HG03060 (cell line): ENCODE data around the gene ANKRD49.

Experiments used
- ATAC-seq: cut with Tn5 transposase; IDR thresholded peaks from one replicate; pipeline ENCODE4 v1.9.1; 2021; ENCODE audit warnings: low read depth, moderate number of reproducible peaks; ENCODE audit not compliant: unreplicated experiment

Gene ANKRD49, protein sequence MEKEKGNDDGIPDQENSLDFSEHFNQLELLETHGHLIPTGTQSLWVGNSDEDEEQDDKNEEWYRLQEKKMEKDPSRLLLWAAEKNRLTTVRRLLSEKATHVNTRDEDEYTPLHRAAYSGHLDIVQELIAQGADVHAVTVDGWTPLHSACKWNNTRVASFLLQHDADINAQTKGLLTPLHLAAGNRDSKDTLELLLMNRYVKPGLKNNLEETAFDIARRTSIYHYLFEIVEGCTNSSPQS

DNA sequence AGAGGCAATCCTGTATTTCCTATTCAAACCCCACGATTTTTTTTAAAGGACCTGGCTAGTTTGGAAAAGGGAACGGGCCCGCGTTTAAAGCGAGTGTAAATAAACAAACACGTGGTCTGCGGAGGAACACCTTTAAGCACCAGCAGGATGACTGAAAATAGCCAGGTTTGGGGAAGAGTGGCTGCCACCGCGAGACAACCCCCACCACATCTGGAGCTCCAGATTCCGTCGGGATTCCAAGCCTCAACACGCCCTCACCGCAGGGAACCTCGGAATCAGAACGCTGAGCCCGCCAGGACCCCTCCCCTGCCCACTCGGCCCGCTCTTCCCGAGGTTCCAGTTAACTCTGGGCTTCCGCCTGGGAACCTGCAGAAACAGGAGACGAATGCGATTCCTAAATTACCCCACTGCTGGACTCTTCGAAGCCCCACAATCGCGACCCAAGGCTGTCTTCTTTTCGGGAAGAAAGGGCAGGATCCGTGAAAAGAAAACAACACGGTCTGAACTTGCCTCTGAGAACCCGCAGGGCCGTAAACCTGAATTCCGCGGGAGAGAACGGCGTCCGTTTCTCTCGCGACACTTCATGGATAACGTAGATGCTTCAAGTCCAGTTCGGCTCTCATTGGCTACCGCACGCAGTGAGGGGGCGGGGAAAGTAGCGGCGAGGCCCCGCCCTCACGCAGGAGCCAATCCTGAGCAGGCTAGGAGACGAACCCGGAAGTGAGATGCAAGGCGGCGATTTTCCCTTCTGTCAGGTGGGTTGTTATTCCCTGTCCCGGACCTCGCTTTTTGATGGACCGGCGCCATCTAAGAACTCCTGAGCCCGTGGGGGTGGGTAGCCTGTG lies at the start of gene ANKRD49, which contains the start of gene MRE11:
TSS of gene ANKRD49 (plus strand) at position 704 of the 845 bp plus-strand sequence. CDS start 2,710 bp downstream, outside the sequence.
TSS of gene MRE11 (minus strand) at position 564 of the 845 bp plus-strand sequence. CDS start 1,043 bp downstream, outside the sequence.
- ATAC-seq, result peak; percentile 98

DNA sequence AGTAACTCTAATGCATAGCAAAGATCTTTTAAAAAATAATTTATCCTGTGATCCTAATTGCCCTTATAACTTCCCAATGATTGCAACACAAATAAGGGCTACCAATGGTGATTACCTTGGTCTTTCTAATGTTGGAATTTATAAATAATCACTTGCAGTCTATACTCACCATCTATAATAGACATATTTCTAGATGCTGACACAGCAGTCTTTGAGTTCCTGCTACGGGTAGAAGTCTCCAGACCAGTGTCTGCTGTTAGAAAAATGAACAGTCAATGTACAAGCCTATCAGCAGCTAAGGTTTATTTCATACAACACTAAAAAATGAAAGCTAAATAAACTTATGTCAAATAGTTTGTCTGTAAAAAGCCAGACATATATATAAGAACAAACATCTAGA lies 48.1 kb upstream of the ANKRD49 start:
- no peak for ATAC-seq

DNA sequence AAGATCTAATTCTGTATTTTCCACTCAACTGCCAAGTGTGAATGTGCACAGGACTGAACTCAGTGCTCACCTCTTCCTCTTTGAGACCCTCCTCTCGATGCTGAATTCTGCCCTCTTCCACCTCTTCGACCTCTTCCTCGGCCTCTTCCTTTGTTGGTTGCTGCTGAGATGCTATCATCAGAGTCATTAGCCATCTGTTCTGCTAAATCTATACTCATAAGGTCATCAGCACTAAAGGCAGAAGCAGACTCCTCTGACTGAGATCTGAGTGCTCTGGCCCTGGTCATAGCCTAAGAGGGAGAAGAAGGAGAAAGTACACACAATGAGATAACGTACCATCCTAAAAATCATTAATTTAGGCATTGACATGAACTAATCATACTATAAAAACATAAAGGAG lies 46.6 kb upstream of the ANKRD49 start:
- no peak for ATAC-seq

DNA sequence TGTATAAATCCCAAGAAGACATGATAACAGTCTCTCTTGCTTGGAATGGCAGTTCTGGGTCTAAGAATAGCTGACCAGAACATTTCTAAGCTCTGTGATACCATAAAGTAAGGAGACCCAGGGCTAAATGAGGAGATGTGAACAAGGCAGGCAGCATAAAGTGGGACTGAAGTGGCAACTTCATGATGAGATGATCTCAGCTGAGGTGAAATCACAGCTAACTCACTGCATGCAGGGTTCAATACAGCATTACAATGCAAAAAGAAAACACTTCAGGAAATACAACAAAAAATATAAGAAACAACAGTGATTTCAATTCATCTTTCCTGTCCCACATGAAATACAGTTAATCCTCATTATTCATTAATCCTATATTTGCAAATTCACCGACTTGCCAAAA lies 44.8 kb upstream of the ANKRD49 start:
- ATAC-seq, result no peak

DNA sequence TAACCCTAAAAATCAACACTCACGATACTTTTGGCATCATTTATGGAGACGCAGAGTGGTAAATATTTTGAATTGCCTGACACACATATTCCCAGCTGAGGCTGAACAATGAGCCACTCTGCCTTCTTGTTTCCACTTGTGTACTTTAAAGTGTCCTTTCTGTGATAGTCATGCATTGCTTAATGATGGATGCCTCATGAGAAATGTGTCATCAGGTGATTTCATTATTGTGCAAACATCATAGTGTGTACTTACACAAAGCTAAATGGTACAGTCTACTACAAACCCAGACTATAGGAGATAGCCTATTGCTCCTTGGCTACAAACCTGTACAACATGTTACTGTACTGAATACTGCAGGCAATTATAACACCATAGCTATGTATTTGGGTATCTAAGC lies 44.3 kb upstream of the ANKRD49 start:
- no peak for ATAC-seq

DNA sequence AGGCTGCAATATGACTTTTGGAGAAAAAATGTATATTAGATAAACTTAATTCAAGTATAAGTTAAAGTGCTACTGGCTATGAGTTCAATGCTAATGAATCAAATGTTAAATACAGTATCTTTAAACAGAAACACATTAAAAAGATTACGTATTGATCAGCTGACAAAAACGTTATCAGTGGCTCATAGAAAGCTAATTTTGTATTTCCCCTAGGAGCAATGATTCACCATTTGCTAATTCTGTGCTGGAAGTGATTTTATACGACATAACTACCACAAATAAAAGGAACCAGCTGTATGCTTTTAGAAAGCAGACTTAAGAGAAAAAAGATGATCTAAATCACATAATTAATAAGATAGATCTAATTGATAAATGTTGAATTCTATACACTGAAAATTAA lies 43.7 kb upstream of the ANKRD49 start:
- no peak for ATAC-seq

DNA sequence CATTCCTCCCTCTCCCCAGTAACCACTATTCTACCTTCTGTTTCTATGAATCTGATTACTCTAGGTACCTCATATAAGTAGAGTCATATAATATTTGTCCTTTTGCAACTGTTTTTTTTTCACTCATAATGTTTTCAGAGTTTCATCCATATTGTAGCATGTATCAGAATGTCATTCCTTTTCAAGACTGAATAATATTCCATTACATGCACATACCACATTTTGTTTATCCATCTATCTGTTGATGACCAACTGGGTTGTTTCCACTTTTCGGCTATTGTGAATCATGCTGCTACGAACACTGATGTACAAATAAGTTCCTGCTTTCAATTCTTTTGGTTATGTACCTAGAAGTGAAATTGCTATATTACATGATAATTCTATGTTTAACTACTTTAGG lies 40.8 kb upstream of the ANKRD49 start:
- no peak for ATAC-seq

DNA sequence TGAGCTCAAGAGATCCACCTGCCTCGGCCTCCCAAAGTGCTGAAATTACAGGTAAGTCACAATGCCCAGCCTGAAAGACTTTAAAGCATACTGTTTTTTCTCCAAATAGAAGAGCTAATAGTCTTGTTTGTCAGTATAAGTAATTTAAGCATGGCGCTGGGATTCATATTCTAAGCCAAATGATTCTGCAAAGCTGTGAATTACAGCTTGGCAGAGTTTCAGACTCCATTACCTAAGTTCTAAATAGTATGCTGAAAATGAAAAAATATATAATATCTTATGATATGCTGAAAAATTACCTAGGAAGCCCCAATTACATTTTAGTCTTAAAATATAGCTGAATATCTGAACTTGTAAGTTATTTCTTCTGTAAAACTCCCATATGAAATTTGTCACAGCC lies 39.5 kb upstream of the ANKRD49 start:
- ATAC-seq, result no peak

DNA sequence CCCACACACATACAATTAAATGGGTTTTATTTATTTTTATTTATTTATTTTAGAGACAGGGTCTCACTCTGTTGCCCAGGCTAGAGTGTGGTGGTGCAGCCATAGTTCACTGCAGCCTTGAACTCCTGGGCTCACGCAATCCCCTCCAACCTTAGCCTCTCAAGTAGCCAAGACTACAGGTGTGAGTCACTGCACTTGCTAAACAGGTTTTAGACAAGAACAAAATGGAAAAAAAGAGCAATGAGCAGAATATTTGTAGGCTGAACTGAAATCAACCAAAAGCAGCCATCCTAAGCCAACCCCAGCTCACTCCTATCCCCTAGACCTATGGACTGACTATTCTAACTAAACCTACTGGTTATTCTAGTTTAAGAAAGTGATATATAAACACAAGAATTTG lies 37.9 kb upstream of the ANKRD49 start:
- no peak for ATAC-seq

DNA sequence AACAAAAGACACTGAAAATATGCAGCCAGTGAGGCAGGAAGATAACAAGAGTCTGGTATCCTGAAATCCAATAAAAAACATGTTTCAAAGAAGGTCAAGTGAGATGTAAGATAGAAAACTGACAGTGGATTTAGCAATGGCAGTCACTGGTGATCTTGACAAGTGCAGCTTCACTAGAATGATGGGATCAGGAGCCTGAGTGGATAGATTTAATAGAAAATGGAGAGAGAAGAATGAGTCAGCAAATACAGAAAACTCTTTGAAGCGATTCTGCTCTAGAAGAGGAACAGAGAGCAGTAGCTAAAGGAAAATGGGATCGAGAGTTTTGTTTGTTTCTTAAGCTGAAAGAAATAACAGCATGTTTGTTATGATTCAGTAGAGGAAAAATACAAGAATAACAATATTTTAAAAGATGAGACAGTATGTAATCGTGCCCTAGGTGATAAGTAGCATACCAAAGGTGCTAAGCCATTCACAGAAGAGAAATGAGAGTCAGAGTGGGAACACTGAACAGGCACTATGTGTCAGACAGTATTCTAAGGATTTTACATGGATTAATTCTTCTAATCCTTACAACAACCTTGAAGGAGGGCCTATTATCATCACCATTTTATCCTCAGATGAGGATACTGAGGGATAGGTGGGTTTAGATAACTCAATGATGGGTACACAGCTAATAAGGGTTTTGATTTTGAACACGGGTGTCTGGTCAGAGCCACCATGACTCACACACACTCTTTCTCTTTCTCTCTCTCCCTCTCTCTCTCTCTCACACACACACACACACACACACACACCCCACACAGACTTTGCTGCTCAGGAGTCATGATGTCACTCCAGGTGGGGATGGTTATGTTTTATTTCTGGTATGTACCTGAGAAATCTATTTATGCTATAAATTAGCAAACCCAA lies 36.4 kb upstream of the ANKRD49 start:
- no peak for ATAC-seq

DNA sequence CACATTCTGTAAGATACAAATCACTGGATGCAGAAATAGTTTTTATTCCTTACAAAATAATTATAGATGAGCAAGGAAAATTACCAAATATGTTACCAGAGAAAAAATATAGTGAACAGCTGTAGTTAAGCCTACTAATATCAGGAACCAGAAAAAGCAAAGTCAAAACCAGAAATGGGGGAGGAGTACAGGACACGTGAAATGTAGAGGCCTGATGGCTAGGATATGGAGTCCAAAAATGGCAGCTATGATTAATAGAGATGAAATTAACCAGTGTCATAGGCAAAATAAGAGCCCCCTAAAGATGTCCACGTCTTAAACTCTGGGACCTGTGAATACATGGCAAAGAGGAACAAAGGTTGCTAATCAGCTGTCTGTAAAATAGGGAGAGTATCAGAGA lies 34.2 kb upstream of the ANKRD49 start:
- ATAC-seq, result no peak

DNA sequence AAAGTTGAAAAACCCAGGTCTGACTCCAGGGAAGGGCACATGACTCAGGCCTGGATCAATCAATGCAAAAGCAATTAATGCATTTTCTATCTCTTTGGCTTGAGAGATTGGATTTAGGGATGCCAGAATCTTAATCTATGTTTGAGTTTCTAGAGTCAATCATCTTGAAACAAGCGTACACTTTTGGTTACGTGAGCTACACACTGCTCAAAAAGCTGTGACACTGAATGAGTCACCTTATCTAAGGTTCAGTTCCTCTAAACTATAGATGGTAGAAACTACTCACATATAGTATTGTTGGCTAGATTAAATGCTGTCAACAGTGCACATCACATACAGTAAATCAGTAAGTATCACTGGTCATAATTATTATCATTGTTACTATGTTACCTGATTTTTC lies 24.4 kb upstream of the ANKRD49 start:
- peak; percentile 83 for ATAC-seq

DNA sequence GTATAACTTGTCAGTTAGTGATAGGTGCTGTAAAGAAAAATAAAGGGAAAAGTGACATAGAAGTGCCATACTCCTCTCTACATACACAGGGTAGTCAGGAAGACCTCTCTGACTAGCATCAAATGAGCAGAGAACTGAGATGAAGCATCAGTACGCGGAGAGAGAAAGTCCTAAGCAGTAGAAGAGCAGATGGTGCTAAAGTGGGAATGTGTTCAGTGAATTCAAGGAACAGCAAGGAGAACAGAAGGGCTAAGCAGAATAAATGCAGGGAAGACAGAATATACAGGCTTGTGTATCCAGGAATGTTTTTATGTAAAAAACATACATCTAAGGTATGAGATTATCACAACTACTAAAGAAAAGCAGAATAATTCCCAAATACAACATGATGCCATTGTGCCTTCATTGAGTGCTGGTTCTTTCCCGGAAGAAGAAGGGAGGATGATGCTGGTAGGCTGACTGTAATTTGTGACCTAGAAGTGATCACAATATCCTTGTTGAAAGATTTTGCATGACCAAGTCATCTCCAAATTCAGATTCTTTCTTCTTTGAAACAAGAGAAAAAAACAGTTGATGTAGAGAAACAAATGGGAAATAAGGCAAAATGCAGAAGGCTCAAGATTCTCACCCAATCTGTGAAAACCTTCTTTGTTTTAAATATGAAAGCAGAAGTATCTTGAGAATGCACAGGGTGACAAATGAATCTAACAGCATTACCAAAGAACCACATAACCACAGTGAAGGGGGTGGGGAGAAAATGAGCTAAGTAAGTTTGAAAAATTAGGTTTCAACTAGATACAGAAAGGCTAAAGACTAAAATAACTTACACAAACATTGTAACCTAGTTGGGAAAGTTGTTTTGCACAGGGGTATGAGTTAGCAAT lies 20.6 kb upstream of the ANKRD49 start:
- ATAC-seq, result peak; percentile 76

DNA sequence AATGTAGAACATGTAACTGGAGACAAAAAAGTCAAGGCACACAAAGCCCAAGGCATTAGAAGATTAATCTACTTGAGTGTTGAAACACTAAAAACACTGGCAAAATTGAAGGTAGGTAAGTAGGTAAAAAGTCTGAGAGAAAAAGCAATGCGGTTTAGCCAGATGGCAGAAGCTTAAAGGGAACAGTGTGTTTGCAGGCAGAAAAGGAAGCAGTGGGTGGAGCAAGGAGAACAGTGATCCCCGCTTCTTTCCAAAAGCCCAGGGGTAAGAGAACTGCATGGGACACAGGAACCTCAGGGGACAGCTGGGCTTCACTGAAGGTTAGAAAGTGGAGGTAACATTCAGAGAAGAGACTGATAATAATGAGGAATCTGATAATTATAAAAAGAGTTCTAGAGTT lies 16.2 kb upstream of the ANKRD49 start:
- ATAC-seq, result no peak

DNA sequence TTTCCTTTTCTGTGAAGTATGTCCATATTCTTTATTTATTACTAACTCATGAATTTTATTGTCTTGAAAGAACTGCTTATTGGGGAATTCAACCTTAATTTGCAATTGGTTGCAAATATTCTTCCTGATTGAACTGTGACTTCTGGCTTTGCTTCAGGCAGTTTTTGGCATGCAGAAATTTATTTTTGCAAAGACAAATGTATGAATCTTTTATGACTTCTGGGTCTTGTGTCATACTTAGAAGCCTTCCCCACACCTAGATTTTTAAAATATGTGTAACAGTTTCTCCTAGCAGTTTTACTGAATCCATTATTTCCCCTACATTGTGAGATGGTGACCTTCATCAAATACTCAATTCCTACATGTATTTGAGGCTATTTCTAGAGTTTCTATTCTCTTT lies 12.4 kb upstream of the ANKRD49 start:
- ATAC-seq, result no peak

DNA sequence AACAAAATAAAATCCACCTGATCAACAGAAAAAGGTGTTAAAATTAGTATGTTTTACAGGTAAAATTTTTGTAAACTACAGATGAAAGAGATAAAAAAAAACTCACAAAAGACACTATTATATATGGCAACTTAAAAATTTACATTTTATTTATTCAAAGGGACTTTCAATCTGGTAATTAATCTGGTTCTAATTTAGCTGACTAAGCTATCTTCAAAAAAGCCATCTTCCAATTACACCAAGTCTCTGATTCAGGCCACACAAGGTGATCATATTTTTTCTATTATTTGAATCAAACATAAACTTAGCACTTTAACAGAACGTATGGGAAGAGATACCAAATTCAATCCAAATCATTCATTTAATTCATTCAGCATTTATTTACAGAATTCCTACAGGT lies 7.7 kb upstream of the ANKRD49 start:
- no peak for ATAC-seq

DNA sequence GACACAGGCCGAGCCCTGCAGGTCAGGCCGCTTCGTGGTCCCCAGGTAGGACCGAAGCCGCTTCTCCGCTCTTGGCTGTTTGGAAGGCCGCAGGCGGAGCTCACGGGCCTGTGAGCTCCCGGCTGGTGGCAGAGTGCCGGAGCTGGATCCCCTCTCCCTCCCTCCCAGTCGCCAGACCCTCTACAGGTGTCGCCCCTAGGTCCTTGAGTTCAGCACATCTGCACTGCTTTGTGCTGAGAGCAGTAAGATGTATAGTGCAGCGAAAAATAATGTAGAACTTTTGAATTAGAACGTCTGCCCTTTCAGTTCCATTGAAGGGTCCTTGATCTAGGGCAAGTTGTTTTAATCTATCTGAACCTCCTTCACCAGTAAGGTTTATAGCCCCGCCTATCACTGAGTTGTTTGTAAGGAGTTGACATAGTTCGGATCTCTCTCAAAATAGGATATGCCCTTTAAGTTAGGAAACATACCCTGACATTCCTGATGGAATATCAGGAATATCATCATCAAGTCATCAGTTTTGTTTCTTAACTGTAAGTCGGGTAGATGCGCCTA lies 419 bp downstream of the ANKRD49 start:
- ATAC-seq, result peak; percentile 18

DNA sequence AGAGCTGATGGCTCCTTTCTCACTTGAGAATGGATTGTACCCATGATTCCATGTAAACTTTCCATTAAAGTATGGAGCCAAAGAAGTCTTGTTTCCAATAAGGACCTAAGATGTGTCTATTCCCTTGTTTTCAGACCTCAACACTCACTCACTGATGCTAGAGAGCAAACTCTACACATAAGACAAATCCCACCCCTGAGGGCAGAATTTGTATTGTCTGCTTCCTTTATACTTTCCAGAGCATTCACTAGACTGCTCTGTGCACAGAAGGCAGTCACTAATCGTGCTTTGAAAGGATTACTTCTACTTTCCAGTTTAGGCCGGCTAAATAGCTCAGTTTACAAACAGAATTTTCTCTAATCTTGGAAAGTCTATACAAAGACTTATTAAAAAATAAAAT lies 6.4 kb downstream of the ANKRD49 start:
- no peak for ATAC-seq

DNA sequence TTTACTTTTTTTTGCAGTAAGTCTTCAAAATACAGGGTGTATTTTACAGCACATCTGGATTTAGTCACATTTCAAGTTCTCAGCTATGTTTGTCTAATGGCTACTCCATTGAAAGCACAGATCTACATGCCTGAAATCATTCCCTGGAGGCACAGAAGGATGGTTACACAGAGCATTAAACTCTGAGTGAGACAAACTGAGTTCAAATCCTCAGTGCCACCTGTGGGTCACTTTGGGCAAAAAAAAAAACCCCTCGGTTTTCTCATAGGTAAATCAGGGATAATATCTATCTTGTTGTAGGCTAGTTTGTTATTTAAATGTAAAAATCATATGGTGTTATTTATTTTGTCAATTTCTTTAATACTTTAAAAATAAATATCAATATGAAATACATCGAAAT lies 7.7 kb downstream of the ANKRD49 start:
- no peak for ATAC-seq
